H9 (cell line): ENCODE data around the gene MTHFS. TPM values are rescaled to one million over a fixed set of nuclear protein-coding genes. Genes with fewer than 3 reads are reported as not detected.

Source experiments
- DNase-seq: peaks from one replicate; pipeline ENCODE4 v3.0.0-alpha.2; 2017
- H2AFZ ChIP-seq: one replicate; pipeline ENCODE4 v1.6.1; 2013; ENCODE audit warnings: mild to moderate bottlenecking, low read length, control low read depth, moderate library complexity
- H2AK5ac ChIP-seq: 2 replicates; pipeline ENCODE4 v1.6.1; 2013; ENCODE audit warnings: low read length, control low read depth, mixed read lengths; ENCODE audit not compliant: insufficient read length
- H2BK120ac ChIP-seq: one replicate; pipeline ENCODE4 v1.6.1; 2013; ENCODE audit warnings: low read depth, mild to moderate bottlenecking, low read length, control low read depth, inconsistent platforms; ENCODE audit not compliant: poor library complexity, severe bottlenecking
- H2BK12ac ChIP-seq: 2 replicates; pipeline ENCODE4 v1.6.1; 2013; ENCODE audit warnings: low read length, control low read depth, mixed read lengths, low read depth; ENCODE audit not compliant: insufficient read length
- H2BK15ac ChIP-seq: 2 replicates; pipeline ENCODE4 v1.6.1; 2013; ENCODE audit warnings: low read depth, low read length, control low read depth
- H2BK20ac ChIP-seq: one replicate; pipeline ENCODE4 v1.6.1; 2013; ENCODE audit warnings: low read depth, mild to moderate bottlenecking, low read length, control low read depth, inconsistent platforms; ENCODE audit not compliant: poor library complexity, severe bottlenecking
- H2BK5ac ChIP-seq: 2 replicates; pipeline ENCODE4 v1.6.1; 2013; ENCODE audit warnings: low read length, control low read depth, mixed read lengths; ENCODE audit not compliant: insufficient read length
- H3K14ac ChIP-seq: 2 replicates; pipeline ENCODE4 v1.6.1; 2013; ENCODE audit warnings: low read length, control low read depth; ENCODE audit not compliant: insufficient read depth
- H3K18ac ChIP-seq: 2 replicates; pipeline ENCODE4 v1.6.1; 2013; ENCODE audit warnings: low read depth, mild to moderate bottlenecking, mixed read lengths, low read length, control low read depth; ENCODE audit not compliant: insufficient read length
- H3K23ac ChIP-seq: 2 replicates; pipeline ENCODE4 v1.6.1; 2013; ENCODE audit warnings: low read length, control low read depth, mixed read lengths, low read depth; ENCODE audit not compliant: insufficient read length
- H3K23me2 ChIP-seq: 2 replicates; pipeline ENCODE4 v1.6.1; 2013; ENCODE audit warnings: low read depth, mild to moderate bottlenecking, mixed read lengths, low read length, control low read depth; ENCODE audit not compliant: insufficient read length, poor library complexity, severe bottlenecking
- H3K27ac ChIP-seq: 2 replicates; pipeline ENCODE4 v1.5.1; 2013; ENCODE audit warnings: low read length, control low read depth, mixed read lengths, low read depth; ENCODE audit not compliant: insufficient read length
- H3K27me3 ChIP-seq: 2 replicates; pipeline ENCODE4 v1.6.1; 2013; ENCODE audit warnings: low read length, control low read depth, inconsistent platforms; ENCODE audit not compliant: insufficient read depth
- H3K4ac ChIP-seq: 2 replicates; pipeline ENCODE4 v1.6.1; 2013; ENCODE audit warnings: low read depth, mild to moderate bottlenecking, control low read depth, inconsistent platforms, low read length, moderate library complexity
- H3K4me1 ChIP-seq: 2 replicates; pipeline ENCODE4 v1.6.1; 2013; ENCODE audit warnings: low read length, control low read depth, inconsistent platforms; ENCODE audit not compliant: insufficient read depth
- H3K4me2 ChIP-seq: 2 replicates; pipeline ENCODE4 v1.6.1; 2013; ENCODE audit warnings: low read length, control low read depth, mixed read lengths; ENCODE audit not compliant: insufficient read length, insufficient read depth
- H3K56ac ChIP-seq: 2 replicates; pipeline ENCODE4 v1.6.1; 2013; ENCODE audit warnings: low read depth, mild to moderate bottlenecking, mixed read lengths, low read length, control low read depth; ENCODE audit not compliant: insufficient read length
- H3K79me1 ChIP-seq: 2 replicates; pipeline ENCODE4 v1.6.1; 2013; ENCODE audit warnings: low read depth, mild to moderate bottlenecking, moderate library complexity, low read length, control low read depth, inconsistent platforms; ENCODE audit not compliant: insufficient read depth, poor library complexity, severe bottlenecking
- H3K79me2 ChIP-seq: 2 replicates; pipeline ENCODE4 v1.6.1; 2013; ENCODE audit warnings: low read length, control low read depth, inconsistent platforms; ENCODE audit not compliant: insufficient read depth
- H3K9ac ChIP-seq: 2 replicates; pipeline ENCODE4 v1.6.1; 2013; ENCODE audit warnings: low read length, control low read depth, mixed read lengths; ENCODE audit not compliant: insufficient read length; ENCODE audit errors: extremely low read depth
- H3K9me3 ChIP-seq: one replicate; pipeline ENCODE4 v1.6.1; 2013; ENCODE audit warnings: low read depth, low read length, inconsistent platforms; ENCODE audit not compliant: control insufficient read depth
- H3T11ph ChIP-seq: one replicate; pipeline ENCODE4 v1.6.1; 2013; ENCODE audit warnings: mild to moderate bottlenecking, low read length, control low read depth, inconsistent platforms
- H4K20me1 ChIP-seq: one replicate; pipeline ENCODE4 v1.6.1; 2013; ENCODE audit not compliant: control insufficient read depth, insufficient read length, insufficient read depth
- H4K5ac ChIP-seq: 2 replicates; pipeline ENCODE4 v1.6.1; 2013; ENCODE audit warnings: low read depth, mild to moderate bottlenecking, mixed read lengths, low read length, control low read depth; ENCODE audit not compliant: insufficient read length
- H4K8ac ChIP-seq: replicated peaks from 2 replicates; pipeline ENCODE4 v1.6.1; 2013; ENCODE audit warnings: low read length, control low read depth, mixed read lengths, low read depth; ENCODE audit not compliant: insufficient read length
- H4K91ac ChIP-seq: 2 replicates; pipeline ENCODE4 v1.6.1; 2013; ENCODE audit warnings: low read depth, mild to moderate bottlenecking, moderate library complexity, mixed read lengths, low read length, control low read depth; ENCODE audit not compliant: insufficient read length
- H3K27ac Mint-ChIP-seq, 3 experiments: 2 replicates in 2 of 3; 3 replicates in 1 of 3; pipeline ENCODE4 v1.8.0; 2020 to 2021; ENCODE audit warnings: mixed read lengths in 3 of 3, mild to moderate bottlenecking in 1 of 3, moderate library complexity in 1 of 3
- H3K27me3 Mint-ChIP-seq: 2 replicates; pipeline ENCODE4 v1.8.0; 2021; ENCODE audit warnings: low read depth, mild to moderate bottlenecking, moderate library complexity, mixed read lengths
- H3K36me3 Mint-ChIP-seq, 3 experiments: 2 replicates in 2 of 3; 3 replicates in 1 of 3; pipeline ENCODE4 v1.8.0; 2020 to 2021; ENCODE audit warnings: low read depth in 3 of 3, mixed read lengths in 3 of 3; ENCODE audit not compliant: insufficient read depth in 1 of 3
- H3K4me1 Mint-ChIP-seq, 2 experiments: 2 replicates each; pipeline ENCODE4 v1.8.0; 2020; ENCODE audit warnings: mixed read lengths in 2 of 2
- H3K4me3 Mint-ChIP-seq, 2 experiments: 2 replicates in 1 of 2; 3 replicates in 1 of 2; pipeline ENCODE4 v1.8.0; 2020 to 2021; ENCODE audit warnings: mild to moderate bottlenecking in 2 of 2, mixed read lengths in 2 of 2, moderate library complexity in 1 of 2
- H3K9me3 Mint-ChIP-seq, 2 experiments: 2 replicates in 1 of 2; 3 replicates in 1 of 2; pipeline ENCODE4 v1.8.0; 2020; ENCODE audit warnings: mild to moderate bottlenecking in 2 of 2, mixed read lengths in 2 of 2, moderate library complexity in 1 of 2
- WGBS: extraction: QIAGEN DNeasy Blood & Tissue Kit; methylation state at CpG from one replicate; pipeline ENCODE4 v1.1.7; 2013; ENCODE audit warnings: missing lambda C conversion rate, low lambda C conversion rate, mixed read lengths; ENCODE audit not compliant: insufficient read length; ENCODE audit errors: extremely low coverage; 5-methylcytosine and 5-hydroxymethylcytosine counted together
- total RNA-seq: library from RNA; stranded (reverse); gene quantifications from 2 replicates; pipeline ENCODE4 v1.2.1, GENCODE V29; 2021
- TF ChIP-seq, protein P1 (sequence below): fragments of 200-600 bp; sonication (generic); conservative IDR thresholded peaks from 3 replicates; pipeline ENCODE4 v1.8.0; 2021; ENCODE audit warnings: antibody characterized with exemption, mild to moderate bottlenecking

Gene MTHFS
- total RNA-seq, 1 experiment from 2014 or later = 36.9 TPM

GRCh38 chr15:79897701-79898113 lies 893 bp upstream of the MTHFS start:
- no peak for DNase-seq

More at GRCh38 chr15:79897701-79898113, 893 bp upstream of the MTHFS start:
- no peak overlapping the region for H4K91ac ChIP-seq
- no peak overlapping the region for H2BK15ac ChIP-seq
- no peaks in the 10 kb centered on the region for H4K20me1 ChIP-seq
- H3K4me2 ChIP-seq = peak overlapping the region; percentile 85
- H3K23ac ChIP-seq = no peak overlapping the region
- H3K79me2 ChIP-seq = no peaks in the 10 kb centered on the region; the same call in 1 of the 2 replicates
- no peak overlapping the region for H2BK20ac ChIP-seq
- H3K9ac ChIP-seq = no peak overlapping the region
- H2BK120ac ChIP-seq = no peak overlapping the region
- H3K27ac ChIP-seq = no peak overlapping the region
- Mint-ChIP-seq H3K36me3 (peaks cover 0 to 8% (median 8%) of the 10 kb centered on the region in 3 experiments; a peak in 5 of 7 replicates), H3K4me1 (peaks cover 14 to 17% of the 10 kb centered on the region in 2 experiments), H3K27me3 (no peaks in the 10 kb centered on the region), H3K27ac (no peak overlapping the region), H3K4me3 (peak overlapping the region; percentile 79 to 86), H3K9me3 (no peaks in the 10 kb centered on the region)
- no peak overlapping the region for H4K5ac ChIP-seq
- no peak overlapping the region for H2BK5ac ChIP-seq
- no peak overlapping the region for H3K4ac ChIP-seq
- H2BK12ac ChIP-seq = no peak overlapping the region
- H3K18ac ChIP-seq = no peak overlapping the region
- H3T11ph ChIP-seq = no peak overlapping the region
- H3K27me3 ChIP-seq = no peaks in the 10 kb centered on the region
- peaks cover 7% of the 10 kb centered on the region for H3K23me2 ChIP-seq
- H3K79me1 ChIP-seq = no peaks in the 10 kb centered on the region
- no CpG with 5 or more reads among the region's 6 CpGs for WGBS
- no peak overlapping the region for H2AK5ac ChIP-seq
- no peaks in the 10 kb centered on the region for H3K4me1 ChIP-seq
- no peak overlapping the region for H2AFZ ChIP-seq
- no peak overlapping the region for H3K14ac ChIP-seq
- no peak overlapping the region for H3K56ac ChIP-seq
- H3K9me3 ChIP-seq = no peaks in the 10 kb centered on the region
- no peak overlapping the region for H4K8ac ChIP-seq
- TF ChIP-seq, protein P1, sequence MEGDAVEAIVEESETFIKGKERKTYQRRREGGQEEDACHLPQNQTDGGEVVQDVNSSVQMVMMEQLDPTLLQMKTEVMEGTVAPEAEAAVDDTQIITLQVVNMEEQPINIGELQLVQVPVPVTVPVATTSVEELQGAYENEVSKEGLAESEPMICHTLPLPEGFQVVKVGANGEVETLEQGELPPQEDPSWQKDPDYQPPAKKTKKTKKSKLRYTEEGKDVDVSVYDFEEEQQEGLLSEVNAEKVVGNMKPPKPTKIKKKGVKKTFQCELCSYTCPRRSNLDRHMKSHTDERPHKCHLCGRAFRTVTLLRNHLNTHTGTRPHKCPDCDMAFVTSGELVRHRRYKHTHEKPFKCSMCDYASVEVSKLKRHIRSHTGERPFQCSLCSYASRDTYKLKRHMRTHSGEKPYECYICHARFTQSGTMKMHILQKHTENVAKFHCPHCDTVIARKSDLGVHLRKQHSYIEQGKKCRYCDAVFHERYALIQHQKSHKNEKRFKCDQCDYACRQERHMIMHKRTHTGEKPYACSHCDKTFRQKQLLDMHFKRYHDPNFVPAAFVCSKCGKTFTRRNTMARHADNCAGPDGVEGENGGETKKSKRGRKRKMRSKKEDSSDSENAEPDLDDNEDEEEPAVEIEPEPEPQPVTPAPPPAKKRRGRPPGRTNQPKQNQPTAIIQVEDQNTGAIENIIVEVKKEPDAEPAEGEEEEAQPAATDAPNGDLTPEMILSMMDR = no peak
